HG03095 (cell line): Measurements from ENCODE around the gene VSIG10L2.

Source experiments
- ATAC-seq: cut with Tn5 transposase; IDR thresholded peaks from one replicate; pipeline ENCODE4 v1.9.1; 2021; ENCODE audit warnings: moderate library complexity; ENCODE audit not compliant: unreplicated experiment

The VSIG10L2 gene

GRCh38 chr11:125929445-125930075 lies 16.3 kb upstream of the VSIG10L2 start:
- no peak for ATAC-seq

- no peak for ATAC-seq
Observed at GRCh38 chr11:125930076-125930450, 15.8 kb upstream of the VSIG10L2 start.

- no peak for ATAC-seq
Observed at GRCh38 chr11:125931116-125931515, 14.7 kb upstream of the VSIG10L2 start.

DNA sequence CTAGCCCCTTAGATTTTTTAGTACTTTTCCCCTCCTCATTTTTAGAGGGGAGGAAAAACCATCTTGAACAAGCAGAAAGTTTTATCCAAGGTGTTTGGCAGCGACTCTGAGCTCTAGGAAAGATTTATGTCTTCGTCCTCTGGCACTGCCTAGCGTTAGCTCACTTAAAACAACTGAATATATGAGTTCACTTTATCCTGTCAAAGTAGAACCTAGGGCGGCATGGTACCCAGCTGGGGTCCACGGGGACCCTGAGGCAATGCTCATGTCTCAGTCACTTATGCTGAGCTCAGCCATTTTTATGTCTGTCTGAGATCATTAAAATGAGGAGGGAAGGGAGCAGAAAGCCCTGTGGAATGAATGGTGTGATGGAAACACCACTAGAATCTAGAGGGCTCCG lies 14.2 kb upstream of the VSIG10L2 start:
- ATAC-seq = no peak

GRCh38 chr11:125932301-125932700 lies 13.5 kb upstream of the VSIG10L2 start:
- no peak for ATAC-seq

GRCh38 chr11:125933030-125933813 lies 12.6 kb upstream of the VSIG10L2 start:
- no peak for ATAC-seq

- ATAC-seq = no peak
Observed at GRCh38 chr11:125934473-125934872, 11.4 kb upstream of the VSIG10L2 start.

DNA sequence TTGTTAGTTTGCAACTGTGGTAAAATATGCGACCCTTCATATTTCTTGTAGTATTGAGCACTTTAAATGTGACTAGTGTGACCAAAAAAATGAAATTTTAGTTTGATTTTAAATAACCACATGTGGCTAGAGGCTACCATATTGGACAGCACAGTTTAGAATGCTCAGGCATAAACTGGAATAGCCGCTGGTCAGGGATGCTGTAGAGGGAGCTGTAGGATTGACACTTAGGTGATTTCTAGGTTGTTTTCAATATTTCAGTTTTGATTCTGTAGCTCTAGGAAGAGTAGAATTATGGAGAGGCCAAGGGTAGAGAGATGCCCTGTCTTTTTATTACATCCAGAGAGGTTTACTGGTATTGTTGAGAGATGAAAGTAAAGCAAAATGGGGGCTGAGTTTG lies 10.8 kb upstream of the VSIG10L2 start:
- ATAC-seq = no peak

- ATAC-seq = no peak
Observed at GRCh38 chr11:125935618-125936199, 10.1 kb upstream of the VSIG10L2 start.

GRCh38 chr11:125938418-125938817 lies 7.4 kb upstream of the VSIG10L2 start:
- no peak for ATAC-seq

DNA sequence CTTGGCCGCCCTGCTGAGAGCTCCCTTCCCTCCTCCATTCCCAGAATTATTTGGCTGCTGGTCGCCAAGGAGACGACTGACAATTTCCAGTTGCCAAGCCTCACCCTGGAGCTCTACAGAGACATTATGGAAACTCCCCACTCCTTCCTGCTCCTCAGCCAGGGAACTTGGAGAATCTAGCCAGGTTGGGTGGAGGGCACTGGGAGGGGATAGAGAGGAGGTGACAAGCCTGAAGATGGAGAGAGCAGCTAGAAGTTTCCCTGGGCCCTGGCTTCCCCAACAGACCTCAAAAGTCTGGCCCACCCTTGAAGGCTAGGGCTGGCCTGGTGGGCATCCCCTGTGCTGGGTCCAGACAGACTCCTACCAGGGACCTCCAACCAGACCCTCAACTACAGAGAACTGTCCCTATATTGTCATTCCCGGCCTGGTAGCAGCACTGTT lies 6.7 kb upstream of the VSIG10L2 start:
- no peak for ATAC-seq

- ATAC-seq = no peak
Observed at GRCh38 chr11:125940145-125940544, 5.7 kb upstream of the VSIG10L2 start.

- no peak for ATAC-seq
Observed at GRCh38 chr11:125941267-125941618, 4.6 kb upstream of the VSIG10L2 start.

- no peak for ATAC-seq
Observed at GRCh38 chr11:125941619-125942611, 3.9 kb upstream of the VSIG10L2 start.

DNA sequence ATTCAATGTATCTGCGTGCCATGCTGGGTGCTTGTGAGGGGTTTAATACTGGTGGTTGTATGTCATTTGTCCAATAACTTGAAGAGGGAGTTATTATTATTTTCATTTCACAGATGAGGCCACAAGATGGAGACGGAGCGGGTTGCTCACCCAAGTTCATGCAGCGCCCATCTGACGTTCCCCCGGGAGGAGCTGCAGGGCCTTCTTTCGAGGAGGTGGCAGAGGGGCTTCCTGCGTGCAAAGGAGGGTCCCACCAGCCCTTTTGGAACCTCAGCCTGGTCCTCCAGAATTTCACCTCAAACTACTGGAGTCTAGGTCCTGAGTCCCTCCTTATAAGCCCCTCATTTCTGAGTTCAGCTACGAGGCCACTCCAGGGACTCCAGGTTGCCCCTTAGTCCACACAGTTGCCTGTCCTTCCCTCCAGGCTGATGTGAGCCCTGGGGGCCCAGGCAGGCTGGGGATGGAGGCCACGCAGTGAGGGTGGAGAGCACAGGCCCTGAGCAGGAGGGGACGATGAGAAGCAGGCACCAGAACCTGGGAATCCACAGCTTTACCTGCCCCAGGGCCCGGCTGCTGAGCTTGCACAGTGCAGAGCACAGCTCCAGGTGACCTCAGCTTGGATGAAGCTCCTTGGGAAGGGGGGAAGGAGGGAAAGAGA lies 2.9 kb upstream of the VSIG10L2 start:
- ATAC-seq = no peak

DNA sequence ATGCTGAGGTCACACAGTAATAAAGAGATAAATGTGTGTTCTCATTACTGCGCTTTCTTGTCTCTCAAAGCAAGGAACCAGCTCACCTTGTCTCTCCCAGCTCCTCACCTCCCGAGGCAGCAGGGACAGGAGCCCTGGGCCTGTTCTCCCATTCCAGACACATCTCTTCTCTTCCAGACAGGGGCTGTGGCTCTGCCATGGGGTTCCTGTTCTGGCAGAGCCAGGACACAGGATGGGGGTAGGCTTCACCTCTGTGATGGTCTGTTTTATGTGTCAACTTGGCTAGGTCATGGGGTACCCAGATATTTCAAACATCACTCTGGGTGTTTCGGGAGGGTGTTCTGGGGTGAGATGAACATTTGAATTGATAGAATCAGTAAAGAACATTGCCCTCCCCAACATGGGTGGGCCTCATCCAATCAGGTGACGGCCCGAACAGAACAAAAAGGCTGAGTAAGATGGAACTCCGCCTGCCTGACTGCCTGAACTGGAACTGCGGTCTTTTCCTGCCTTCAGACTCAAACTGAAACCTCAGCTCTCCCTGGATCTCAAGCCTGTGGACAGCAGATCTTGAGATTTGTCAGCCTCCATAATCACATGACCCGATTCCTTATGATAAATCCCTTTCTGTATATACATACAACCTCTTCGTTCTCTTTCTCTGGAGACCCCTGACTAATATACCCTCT lies 2.0 kb upstream of the VSIG10L2 start:
- ATAC-seq = no peak

GRCh38 chr11:125944350-125945010 lies 1.4 kb upstream of the VSIG10L2 start:
- ATAC-seq = no peak

- no peak for ATAC-seq
Observed at GRCh38 chr11:125945011-125945796, 640 bp upstream of the VSIG10L2 start.
